A673 (cell line): Measurements from ENCODE around the gene KCTD4. TPM values are rescaled to one million over a fixed set of nuclear protein-coding genes. Genes with fewer than 3 reads are reported as not detected.

Experiments
- BruUV-seq: library from RNA; stranded (reverse); fragments of 400-500 nt; replicated peaks from 2 replicates; lab custom pipeline; 2021; lab: Mats Ljungman, UMichigan
- CTCF ChIA-PET: fragments of 300-600 bp; sonication (Branson Sonifier 250); formaldehyde crosslinking; loops from one replicate; lab custom pipeline; 2022; ENCODE audit warnings: antibody characterized with exemption; lab: Charles Lee
- POLR2A ChIA-PET: fragments of 300-600 bp; sonication (Branson Sonifier 250); formaldehyde crosslinking; loops from one replicate; lab custom pipeline; 2022; ENCODE audit warnings: antibody characterized with exemption; ENCODE audit not compliant: low non-redundant PET; lab: Charles Lee
- DNase-seq: peaks from one replicate; pipeline ENCODE4 v3.0.0-alpha.2; 2015; ENCODE audit warnings: low spot score
- H3K27ac ChIP-seq: fragments of 200-600 bp; sonication (generic); 2 replicates; pipeline ENCODE4 v1.5.1; 2016; ENCODE audit warnings: mixed run types, low read depth, mild to moderate bottlenecking, mixed read lengths, antibody characterized with exemption, low read length; ENCODE audit not compliant: poor library complexity, severe bottlenecking
- H3K27me3 ChIP-seq: fragments of 200-600 bp; sonication (generic); replicated peaks from 2 replicates; pipeline ENCODE4 v1.6.1; 2017; ENCODE audit warnings: mixed run types, low read depth, mild to moderate bottlenecking, mixed read lengths, antibody characterized with exemption, low read length; ENCODE audit not compliant: insufficient read depth, poor library complexity
- H3K36me3 ChIP-seq: fragments of 200-600 bp; sonication (generic); 2 replicates; pipeline ENCODE4 v1.6.1; 2016; ENCODE audit warnings: mixed run types, mild to moderate bottlenecking, mixed read lengths, antibody characterized with exemption, low read length; ENCODE audit not compliant: insufficient read depth, poor library complexity, severe bottlenecking
- H3K4me1 ChIP-seq: fragments of 200-600 bp; sonication (generic); 2 replicates; pipeline ENCODE4 v1.6.1; 2017; ENCODE audit warnings: mixed run types, mild to moderate bottlenecking, mixed read lengths, antibody characterized with exemption, low read length; ENCODE audit not compliant: insufficient read depth, poor library complexity, severe bottlenecking
- H3K4me3 ChIP-seq: fragments of 200-600 bp; sonication (generic); 2 replicates; pipeline ENCODE4 v1.5.1; 2016; ENCODE audit warnings: low read depth, mixed run types, mild to moderate bottlenecking, mixed read lengths, low read length; ENCODE audit not compliant: poor library complexity, severe bottlenecking
- H3K9me3 ChIP-seq: fragments of 200-600 bp; sonication (generic); 2 replicates; pipeline ENCODE4 v1.6.1; 2016; ENCODE audit warnings: mixed run types, low read depth, mild to moderate bottlenecking, mixed read lengths, antibody characterized with exemption, low read length; ENCODE audit not compliant: poor library complexity, severe bottlenecking
- EZH2 ChIP-seq: fragments of 200-600 bp; sonication (generic); IDR thresholded peaks from 2 replicates; pipeline ENCODE4 v1.6.1; 2017; ENCODE audit warnings: borderline replicate concordance, low read depth, mild to moderate bottlenecking, mixed read lengths, antibody characterized with exemption, low read length; ENCODE audit not compliant: poor library complexity, severe bottlenecking
- intact Hi-C: fragments of 100-400 bp; cut with micrococcal nuclease; formaldehyde crosslinking; loops from one replicate; pipeline ENCODE4 v1.10.0; 2022; ENCODE audit not compliant: unreplicated experiment
- total RNA-seq: library from RNA; stranded (reverse); gene quantifications from 2 replicates; pipeline ENCODE4 v1.2.3, GENCODE V29; 2021
- TF ChIP-seq, protein P1 (sequence below): fragments of 300-800, 200-600 bp; sonication (generic); conservative IDR thresholded peaks from 2 replicates; pipeline ENCODE4 v1.5.1; 2017; ENCODE audit warnings: low read depth, mild to moderate bottlenecking, antibody characterized with exemption, low read length, moderate library complexity, mixed read lengths

KCTD4 gene
- total RNA-seq, 1 experiment from 2014 or later: not detected

- Histone ChIP-seq H3K9me3 (no peaks in the 10 kb centered on the region), H3K4me1 (no peaks in the 10 kb centered on the region), H3K27me3 (no peaks in the 10 kb centered on the region), H3K36me3 (no peaks in the 10 kb centered on the region), H3K27ac (no peak overlapping the region), H3K4me3 (no peak overlapping the region)
- DNase-seq: no peak
- ChIA-PET CTCF (no interaction called here), POLR2A (no interaction called here)
- intact Hi-C loops: no loop called here
- TF ChIP-seq EZH2: no peak
- TF ChIP-seq, protein P1, sequence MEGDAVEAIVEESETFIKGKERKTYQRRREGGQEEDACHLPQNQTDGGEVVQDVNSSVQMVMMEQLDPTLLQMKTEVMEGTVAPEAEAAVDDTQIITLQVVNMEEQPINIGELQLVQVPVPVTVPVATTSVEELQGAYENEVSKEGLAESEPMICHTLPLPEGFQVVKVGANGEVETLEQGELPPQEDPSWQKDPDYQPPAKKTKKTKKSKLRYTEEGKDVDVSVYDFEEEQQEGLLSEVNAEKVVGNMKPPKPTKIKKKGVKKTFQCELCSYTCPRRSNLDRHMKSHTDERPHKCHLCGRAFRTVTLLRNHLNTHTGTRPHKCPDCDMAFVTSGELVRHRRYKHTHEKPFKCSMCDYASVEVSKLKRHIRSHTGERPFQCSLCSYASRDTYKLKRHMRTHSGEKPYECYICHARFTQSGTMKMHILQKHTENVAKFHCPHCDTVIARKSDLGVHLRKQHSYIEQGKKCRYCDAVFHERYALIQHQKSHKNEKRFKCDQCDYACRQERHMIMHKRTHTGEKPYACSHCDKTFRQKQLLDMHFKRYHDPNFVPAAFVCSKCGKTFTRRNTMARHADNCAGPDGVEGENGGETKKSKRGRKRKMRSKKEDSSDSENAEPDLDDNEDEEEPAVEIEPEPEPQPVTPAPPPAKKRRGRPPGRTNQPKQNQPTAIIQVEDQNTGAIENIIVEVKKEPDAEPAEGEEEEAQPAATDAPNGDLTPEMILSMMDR: no peak
- BruUV-seq: no TSS peak
Observed at GRCh38 chr13:45166858-45167257, 34.0 kb downstream of the KCTD4 start.

DNA sequence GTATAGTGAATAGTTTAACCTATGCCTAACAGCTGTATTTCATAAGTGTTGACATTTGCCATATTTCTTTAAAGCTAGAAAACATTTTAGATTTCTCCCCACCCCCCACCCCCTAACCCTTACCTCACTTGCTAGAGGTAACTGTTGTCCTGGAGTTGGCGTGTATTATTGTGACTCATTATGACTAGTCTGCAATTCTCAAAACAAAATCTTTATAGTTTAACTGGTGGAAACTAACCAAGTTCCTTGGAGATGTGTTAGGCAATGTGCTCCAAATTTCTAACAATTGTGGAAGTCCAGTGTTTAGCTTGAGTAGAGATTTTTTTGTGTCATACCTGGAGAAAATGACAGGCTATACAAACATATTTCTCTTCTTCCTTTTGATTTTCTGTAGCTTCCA is 38.0 kb downstream of the KCTD4 start:
- DNase-seq: no peak
- no TSS peak for BruUV-seq
- no peaks in the 10 kb centered on the region for H3K27me3 ChIP-seq
- no peaks in the 10 kb centered on the region for H3K4me1 ChIP-seq
- no peak overlapping the region for H3K4me3 ChIP-seq
- no peaks in the 10 kb centered on the region for H3K36me3 ChIP-seq
- intact Hi-C loops: no loop called here
- TF ChIP-seq EZH2: no peak
- TF ChIP-seq, protein P1: no peak
- POLR2A ChIA-PET: no interaction called here
- CTCF ChIA-PET: no interaction called here
- no peak overlapping the region for H3K27ac ChIP-seq
- H3K9me3 ChIP-seq: no peaks in the 10 kb centered on the region

GRCh38 chr13:45162194-45162593 is 38.7 kb downstream of the KCTD4 start:
- no peak overlapping the region for H3K4me3 ChIP-seq
- no peak for TF ChIP-seq EZH2
- TF ChIP-seq, protein P1: no peak
- ChIA-PET CTCF (no interaction called here), POLR2A (no interaction called here)
- intact Hi-C loops: no loop called here
- BruUV-seq: no TSS peak
- no peak overlapping the region for H3K27ac ChIP-seq
- no peaks in the 10 kb centered on the region for H3K4me1 ChIP-seq
- no peaks in the 10 kb centered on the region for H3K27me3 ChIP-seq
- DNase-seq: no peak
- H3K36me3 ChIP-seq: no peaks in the 10 kb centered on the region
- no peaks in the 10 kb centered on the region for H3K9me3 ChIP-seq
